GM18951 (cell line): Measurements from ENCODE around the gene GSTM4.
A peak's percentile ranks its signal among the peaks of the same experiment; 100 is the strongest.

Experiments
- POLR2A ChIP-seq: IDR thresholded peaks from 4 replicates; pipeline ENCODE4 v1.6.1; 2011; ENCODE audit warnings: mild to moderate bottlenecking; ENCODE audit not compliant: insufficient read length, insufficient read depth; ENCODE audit errors: extremely low read depth
- in situ Hi-C: fragments of 300-500 bp; cut with MboI; formaldehyde crosslinking; loops from one replicate; pipeline ENCODE4 v1.12.0; 2022; ENCODE audit warnings: low sequenced_read_pairs, mixed read lengths, inconsistent platforms; ENCODE audit not compliant: unreplicated experiment

GSTM4 gene

DNA sequence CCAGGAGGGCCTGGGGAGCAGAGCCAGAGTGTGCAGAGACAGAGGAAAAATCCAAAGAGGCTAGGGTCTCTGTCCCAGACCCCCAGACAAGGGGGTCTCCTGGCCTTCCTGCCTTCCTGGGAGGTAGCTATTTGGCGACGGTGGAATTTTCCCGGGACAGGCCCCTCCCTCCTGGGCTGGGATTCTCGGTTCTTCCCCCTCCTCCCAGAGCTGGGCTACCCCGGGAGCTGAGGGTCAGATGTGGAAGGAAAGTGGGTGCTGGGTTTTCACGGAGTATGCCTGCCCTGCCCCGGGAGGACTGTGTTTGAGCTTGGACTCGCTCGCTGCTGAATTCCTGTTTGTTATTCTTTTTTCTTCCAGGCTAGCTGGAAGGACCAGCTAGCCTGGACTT, 35.5 kb upstream of the GSTM4 start:
- no peak for TF ChIP-seq POLR2A
- in situ Hi-C loops, result no loop called here

DNA sequence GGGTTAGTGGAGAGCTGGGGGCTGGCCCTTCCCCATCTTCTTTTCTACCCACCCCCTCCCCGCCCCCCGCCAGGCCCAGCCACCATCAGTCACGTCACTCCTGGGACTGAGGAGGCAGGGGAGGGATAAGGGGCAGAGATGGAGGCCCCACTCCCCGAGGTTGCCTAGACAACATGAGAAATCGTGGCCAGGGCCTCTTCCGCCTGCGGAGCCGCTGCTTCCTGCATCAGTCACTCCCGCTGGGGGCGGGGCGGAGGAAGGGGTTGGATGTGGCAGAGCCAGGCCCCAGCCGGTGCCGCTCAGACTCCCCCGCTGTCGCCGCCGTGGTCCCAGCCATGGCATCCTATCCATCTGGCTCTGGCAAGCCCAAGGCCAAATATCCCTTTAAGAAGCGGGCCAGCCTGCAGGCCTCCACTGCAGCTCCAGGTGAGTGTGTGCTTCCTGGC, 35.0 kb upstream of the GSTM4 start:
- TF ChIP-seq POLR2A, result peak; percentile 50
- in situ Hi-C loops, result no loop called here

DNA sequence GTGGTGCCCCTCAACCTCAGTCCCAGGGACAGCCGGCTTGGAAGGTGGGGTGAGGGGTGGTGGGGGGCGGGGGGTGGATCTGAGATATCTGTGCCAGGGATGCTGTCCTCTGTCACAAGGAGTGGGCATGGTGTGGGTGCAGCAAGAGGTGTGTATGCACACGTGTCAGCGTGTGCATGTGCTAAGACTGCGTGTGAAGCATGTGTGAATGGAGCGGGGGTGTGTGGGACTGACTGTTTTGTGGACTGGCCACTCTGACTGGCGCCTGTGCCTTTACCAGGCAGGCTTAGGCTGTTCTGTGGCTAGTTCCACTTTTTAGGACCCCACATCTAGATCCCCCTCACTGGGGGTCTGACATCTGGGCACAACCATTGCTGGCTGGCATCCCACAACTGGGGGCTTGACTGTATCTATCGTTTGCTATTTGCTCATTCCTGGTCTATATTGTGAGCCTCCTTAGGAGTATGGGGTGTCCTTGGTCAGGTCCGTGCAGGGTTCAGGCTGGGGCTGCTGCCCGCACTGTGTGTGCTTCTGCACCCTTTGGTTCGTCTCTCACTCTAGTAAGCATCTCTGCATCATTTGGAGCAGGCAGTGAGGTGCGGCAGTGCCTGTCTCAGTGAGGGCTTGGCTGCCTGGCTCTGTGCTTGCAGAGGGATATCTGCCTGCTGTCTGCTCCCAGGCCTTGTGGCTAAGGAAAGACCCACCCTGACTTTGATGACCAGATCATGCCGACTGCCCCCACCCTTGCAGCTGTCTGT, 34.3 kb upstream of the GSTM4 start:
- in situ Hi-C loops, result no loop called here
- no peak for TF ChIP-seq POLR2A

DNA sequence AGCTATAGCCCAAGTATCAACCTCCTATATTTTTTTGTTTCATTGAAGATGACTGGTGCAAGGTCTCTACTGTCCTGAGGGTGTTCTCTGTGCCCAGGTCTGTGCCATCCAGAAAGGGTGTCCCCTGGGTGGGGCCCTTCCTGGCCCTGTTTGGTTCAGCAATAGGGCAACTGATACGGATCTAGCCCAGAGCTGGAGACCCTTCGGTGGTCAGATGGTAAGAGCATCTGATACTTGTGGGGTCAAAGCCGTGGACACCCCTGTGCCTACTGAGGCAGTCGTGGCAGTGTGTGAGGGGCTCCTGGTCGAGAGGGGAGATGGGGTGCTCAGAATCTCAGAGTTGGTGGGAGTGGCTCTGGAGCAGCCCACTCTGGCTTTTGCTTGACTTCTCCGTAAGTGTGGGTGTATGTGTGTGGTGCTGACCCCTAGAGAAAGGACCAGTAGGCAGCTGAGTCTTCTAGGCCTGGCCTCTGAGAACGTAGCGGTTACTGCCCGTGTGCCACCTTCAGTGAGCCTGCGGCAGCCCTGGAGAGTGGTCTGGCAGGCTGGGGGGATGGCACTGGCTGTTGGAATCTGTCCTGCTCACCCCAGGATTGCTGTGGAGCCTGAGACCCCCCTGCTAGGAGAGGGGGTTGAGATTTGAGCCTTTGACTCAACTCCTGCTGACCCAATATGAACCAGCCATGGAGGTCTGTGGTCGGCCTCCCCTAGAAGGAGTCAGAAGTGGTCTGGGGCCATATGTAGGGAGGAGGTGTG, 33.6 kb upstream of the GSTM4 start:
- no peak for TF ChIP-seq POLR2A
- in situ Hi-C loops, result no loop called here

DNA sequence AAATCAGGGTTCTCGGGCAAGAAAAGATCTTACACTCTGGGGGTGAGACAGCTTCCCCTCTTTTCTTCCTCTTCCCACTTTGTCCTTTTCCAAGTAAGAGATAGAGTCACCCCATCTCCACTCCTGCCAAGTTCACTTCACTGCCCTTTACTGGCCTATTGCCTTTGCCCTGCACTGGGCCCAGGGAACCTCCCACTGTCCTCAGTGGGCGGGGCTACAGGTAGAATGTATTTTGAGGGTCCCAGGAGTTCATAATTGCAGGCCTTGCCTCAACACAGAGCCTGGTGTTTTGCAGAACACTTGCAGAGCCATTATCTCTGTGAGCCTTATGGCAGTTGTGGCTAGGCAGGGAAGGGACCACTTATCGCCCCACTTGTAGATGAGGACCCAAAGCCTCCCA, 33.0 kb upstream of the GSTM4 start:
- in situ Hi-C loops, result no loop called here
- no peak for TF ChIP-seq POLR2A

DNA sequence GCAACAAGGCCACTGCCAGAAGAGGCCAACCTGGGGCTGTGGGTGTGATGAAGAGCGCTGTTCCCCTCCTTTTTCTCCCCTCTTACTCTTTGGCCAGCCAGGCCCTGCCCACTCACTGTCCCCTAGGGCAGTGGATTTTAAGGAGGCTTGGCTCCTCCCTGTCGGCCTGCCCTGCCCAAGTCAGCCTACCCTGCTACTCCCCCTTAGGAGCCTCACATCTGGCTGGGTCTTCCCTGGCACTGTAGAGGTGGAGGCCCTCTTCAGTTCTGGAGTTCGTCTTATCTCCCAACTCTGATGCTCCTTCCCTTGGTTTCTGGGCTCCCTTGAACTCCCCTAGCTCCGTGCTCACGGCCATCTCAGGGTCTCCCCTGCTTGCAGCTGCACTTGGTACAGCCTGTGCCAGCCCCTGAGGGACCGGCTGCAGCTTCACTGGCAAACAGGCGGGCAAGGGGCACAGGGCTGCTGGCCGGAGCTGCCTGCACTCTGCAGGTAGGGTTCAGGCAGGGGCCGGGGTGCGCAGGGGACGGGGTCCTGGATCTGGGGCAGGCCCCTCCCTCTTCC, 32.2 kb upstream of the GSTM4 start:
- in situ Hi-C loops, result no loop called here

DNA sequence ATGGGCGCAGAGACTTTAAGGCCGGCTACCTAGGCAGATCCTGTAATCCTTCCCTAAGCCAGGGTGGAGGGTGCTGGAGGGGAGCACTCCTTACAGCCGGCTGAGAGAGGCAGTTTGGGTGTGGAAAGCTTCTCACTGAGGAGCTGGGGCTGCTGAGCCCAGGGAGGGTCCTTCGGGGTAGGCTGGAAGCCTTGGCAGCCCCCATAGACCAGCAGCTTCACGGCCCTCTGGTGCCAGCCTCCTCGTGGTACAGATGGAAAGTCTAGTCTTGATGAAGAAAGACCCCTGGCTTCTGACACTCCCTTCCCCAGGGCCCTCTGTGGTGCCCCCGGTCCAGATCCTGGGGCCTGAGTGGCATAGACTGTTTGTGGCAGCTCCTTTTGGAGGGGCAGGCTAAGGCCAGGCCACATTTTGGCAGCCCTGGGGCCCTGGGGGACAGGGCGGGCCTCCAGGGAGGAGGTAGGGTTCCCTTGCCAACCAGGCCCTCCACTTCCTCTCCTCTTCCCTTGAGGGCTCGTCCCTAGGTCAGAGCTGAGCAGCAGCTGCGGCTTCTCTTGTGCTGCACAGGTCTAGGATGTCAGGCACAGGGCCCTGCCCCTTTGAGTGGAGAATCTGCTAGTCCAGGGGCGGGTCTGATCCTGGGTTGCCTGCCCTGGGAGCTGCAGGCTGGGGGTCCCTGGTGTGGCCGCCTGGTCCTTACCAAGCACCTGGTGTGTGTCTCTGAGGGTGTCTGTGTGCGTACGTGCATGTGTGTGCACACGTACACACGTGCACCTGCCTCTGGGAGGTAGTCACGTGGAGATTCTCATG, 31.5 kb upstream of the GSTM4 start:
- no peak for TF ChIP-seq POLR2A
- in situ Hi-C loops, result no loop called here

More for the DNA sequence above, 32.2 kb upstream of the GSTM4 start:
- no peak for TF ChIP-seq POLR2A

DNA sequence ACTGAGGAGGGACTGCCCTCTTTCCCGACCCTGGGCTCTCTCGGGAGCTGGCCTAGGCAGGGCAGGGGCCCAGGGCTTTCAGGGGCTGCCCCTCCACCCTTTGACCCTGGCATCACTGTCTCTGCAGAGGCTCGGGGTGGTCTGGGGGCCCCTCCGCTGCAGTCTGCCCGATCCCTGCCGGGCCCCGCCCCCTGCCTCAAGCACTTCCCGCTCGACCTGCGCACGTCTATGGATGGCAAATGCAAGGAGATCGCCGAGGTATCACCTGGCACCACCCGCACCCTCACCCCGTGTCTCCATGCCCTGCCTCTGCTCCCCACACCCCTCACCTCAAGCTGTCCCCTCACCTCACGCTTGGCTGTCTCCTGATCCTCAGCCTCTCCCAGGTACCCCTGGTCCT, 30.7 kb upstream of the GSTM4 start:
- in situ Hi-C loops, result no loop called here

DNA sequence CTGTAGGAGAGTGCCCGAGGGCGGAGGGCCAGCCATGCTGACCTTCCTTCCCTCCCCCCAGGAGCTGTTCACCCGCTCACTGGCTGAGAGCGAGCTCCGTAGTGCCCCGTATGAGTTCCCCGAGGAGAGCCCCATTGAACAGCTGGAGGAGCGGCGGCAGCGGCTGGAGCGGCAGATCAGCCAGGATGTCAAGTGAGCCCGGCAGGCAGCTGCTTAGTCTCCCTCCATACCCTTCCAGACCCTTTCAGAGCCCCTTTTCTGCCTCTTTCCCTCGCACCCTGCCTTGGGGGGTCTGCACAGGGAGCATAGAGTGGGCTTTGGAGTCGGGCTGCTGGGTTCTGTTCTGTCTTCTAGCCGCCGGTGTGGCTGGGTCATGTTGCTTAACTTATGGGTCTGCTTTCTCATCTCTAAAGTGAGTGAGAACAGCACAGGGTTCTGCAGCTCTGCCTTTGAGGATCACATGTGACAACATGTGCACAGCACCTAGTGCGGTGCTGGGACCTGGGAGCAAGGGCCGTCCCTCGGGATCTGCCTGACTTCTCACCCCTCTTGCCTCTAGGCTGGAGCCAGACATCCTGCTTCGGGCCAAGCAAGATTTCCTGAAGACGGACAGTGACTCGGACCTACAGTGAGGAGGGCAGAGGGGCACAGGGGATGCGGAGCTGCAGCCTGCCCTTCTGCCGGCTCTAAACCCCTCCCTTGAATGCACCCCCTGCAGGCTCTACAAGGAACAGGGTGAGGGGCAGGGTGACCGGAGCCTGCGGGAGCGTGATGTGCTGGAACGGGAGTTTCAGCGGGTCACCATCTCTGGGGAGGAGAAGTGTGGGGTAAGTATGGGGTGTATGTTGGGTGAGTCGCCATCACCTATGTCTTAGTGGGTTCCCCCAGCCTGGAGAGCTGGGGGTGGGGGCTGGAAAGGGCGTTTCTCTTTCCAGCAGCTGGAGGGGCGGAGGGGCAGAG, 30.0 kb upstream of the GSTM4 start:
- TF ChIP-seq POLR2A, result no peak
- in situ Hi-C loops, result no loop called here

More for the DNA sequence above, 30.7 kb upstream of the GSTM4 start:
- no peak for TF ChIP-seq POLR2A

DNA sequence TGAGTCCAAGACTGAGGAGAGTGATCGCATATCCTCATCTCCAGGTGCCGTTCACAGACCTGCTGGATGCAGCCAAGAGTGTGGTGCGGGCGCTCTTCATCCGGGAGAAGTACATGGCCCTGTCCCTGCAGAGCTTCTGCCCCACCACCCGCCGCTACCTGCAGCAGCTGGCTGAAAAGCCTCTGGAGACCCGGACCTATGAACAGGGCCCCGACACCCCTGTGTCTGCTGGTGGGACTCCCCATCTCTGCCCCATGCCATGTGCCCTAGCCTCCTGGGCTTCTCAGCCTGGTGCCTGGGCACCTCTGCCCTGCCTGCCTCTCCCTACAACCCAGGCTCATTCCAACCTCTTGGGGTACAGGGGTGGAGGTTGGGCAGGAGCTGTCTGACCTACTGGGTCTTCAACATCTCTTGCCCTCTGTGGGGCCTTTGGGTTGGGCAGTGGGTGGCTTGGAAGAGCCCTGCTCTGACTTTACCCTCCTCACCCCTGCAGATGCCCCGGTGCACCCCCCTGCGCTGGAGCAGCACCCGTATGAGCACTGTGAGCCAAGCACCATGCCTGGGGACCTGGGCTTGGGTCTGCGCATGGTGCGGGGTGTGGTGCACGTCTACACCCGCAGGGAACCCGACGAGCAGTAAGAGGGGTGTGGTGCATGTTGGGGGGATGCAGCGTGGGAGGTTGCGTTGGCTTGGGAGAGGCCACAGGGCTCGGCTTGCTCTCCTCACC, 29.1 kb upstream of the GSTM4 start:
- in situ Hi-C loops, result no loop called here
- TF ChIP-seq POLR2A, result no peak

DNA sequence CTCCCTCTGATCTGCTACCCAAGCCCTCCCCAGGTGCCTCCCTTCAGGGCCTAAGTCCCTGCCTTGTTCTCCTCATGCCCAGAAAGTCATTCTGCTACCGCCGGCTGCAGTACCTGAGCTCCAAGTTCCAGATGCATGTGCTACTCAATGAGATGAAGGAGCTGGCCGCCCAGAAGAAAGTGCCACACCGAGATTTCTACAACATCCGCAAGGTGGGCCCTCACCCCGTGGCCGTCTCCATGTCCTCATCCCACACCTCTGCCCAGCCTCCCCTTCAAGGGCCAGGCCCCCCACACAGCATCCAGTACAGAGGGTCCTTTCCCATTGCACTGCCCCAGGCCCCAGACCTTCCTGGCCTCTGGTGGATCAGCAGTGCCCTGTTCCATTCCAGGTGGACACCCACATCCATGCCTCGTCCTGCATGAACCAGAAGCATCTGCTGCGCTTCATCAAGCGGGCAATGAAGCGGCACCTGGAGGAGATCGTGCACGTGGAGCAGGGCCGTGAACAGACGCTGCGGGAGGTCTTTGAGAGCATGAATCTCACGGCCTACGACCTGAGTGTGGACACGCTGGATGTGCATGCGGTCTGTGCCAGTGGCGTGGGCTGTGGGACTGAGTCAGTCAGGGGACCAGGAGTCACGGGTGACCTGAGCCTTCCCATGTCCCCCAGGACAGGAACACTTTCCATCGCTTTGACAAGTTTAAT, 28.1 kb upstream of the GSTM4 start:
- in situ Hi-C loops, result no loop called here
- TF ChIP-seq POLR2A, result no peak
